Keratinocyte (primary cell): ENCODE data around the gene IL15. TPM values are rescaled to one million over a fixed set of nuclear protein-coding genes. Genes with fewer than 3 reads are reported as not detected.

Experiments
- DNase-seq: peaks from one replicate; pipeline ENCODE4 v3.0.0-alpha.2; 2011; ENCODE audit warnings: low read depth, missing footprints, low spot score
- FAIRE-seq: peaks from 2 replicates; lab custom pipeline; 2011; peaks lifted over from hg19 to GRCh38; lab: Jason Lieb, UNC
- H2AFZ ChIP-seq: 2 replicates; pipeline ENCODE4 v1.6.0; 2012; ENCODE audit warnings: low read length, control low read depth, inconsistent platforms; ENCODE audit not compliant: control insufficient read depth
- H3K27ac ChIP-seq: 2 replicates; pipeline ENCODE4 v1.5.1; 2011; ENCODE audit warnings: low read length; ENCODE audit not compliant: control insufficient read depth, insufficient read depth
- H3K27me3 ChIP-seq: 3 replicates; pipeline ENCODE4 v1.6.0; 2011; ENCODE audit warnings: low read length; ENCODE audit not compliant: control insufficient read depth, insufficient read depth; ENCODE audit errors: extremely low read depth
- H3K36me3 ChIP-seq, 2 experiments: 2 replicates in 1 of 2; 3 replicates in 1 of 2; pipeline ENCODE4 v1.5.1; 2011; ENCODE audit warnings: low read length in 2 of 2, mild to moderate bottlenecking in 1 of 2; ENCODE audit not compliant: control insufficient read depth in 2 of 2, insufficient read depth in 2 of 2; ENCODE audit errors: extremely low read depth in 1 of 2
- H3K4me1 ChIP-seq: 3 replicates; pipeline ENCODE4 v1.5.1; 2011; ENCODE audit warnings: low read length; ENCODE audit not compliant: control insufficient read depth, insufficient read depth; ENCODE audit errors: extremely low read depth
- H3K4me2 ChIP-seq: 3 replicates; pipeline ENCODE4 v1.6.0; 2011; ENCODE audit warnings: low read depth, low read length; ENCODE audit not compliant: control insufficient read depth, insufficient read depth; ENCODE audit errors: extremely low read depth
- H3K4me3 ChIP-seq, 3 experiments: fragments of 200-600 bp in 1 of 3; sonication (generic) in 1 of 3; 2 replicates in 2 of 3; 3 replicates in 1 of 3; pipeline ENCODE4 v1.5.1; 2011 to 2016; ENCODE audit warnings: low read length in 3 of 3, mild to moderate bottlenecking in 3 of 3, control low read depth in 2 of 3, inconsistent platforms in 1 of 3, low read depth in 1 of 3, mixed read lengths in 1 of 3, mixed run types in 1 of 3, moderate library complexity in 1 of 3; ENCODE audit not compliant: control insufficient read depth in 2 of 3, insufficient read depth in 2 of 3; ENCODE audit errors: extremely low read depth in 1 of 3
- H3K79me2 ChIP-seq: 2 replicates; pipeline ENCODE4 v1.6.0; 2012; ENCODE audit warnings: low read length; ENCODE audit not compliant: control insufficient read depth, insufficient read depth
- H3K9ac ChIP-seq: 3 replicates; pipeline ENCODE4 v1.6.0; 2011; ENCODE audit warnings: low read length; ENCODE audit not compliant: control insufficient read depth, insufficient read depth; ENCODE audit errors: extremely low read depth
- H3K9me1 ChIP-seq: 3 replicates; pipeline ENCODE4 v1.6.0; 2011; ENCODE audit warnings: low read length; ENCODE audit not compliant: control insufficient read depth, insufficient read depth; ENCODE audit errors: extremely low read depth
- H3K9me3 ChIP-seq: 2 replicates; pipeline ENCODE4 v1.5.1; 2012; ENCODE audit warnings: low read depth, low read length; ENCODE audit not compliant: control insufficient read depth
- H4K20me1 ChIP-seq: 3 replicates; pipeline ENCODE4 v1.6.0; 2011; ENCODE audit warnings: low read length; ENCODE audit not compliant: control insufficient read depth, insufficient read depth; ENCODE audit errors: extremely low read depth
- CTCF ChIP-seq, 3 experiments: IDR thresholded peaks in 1 of 3; conservative IDR thresholded peaks in 1 of 3; optimal IDR thresholded peaks in 1 of 3; 2 replicates in 2 of 3; 3 replicates in 1 of 3; pipeline versions ENCODE3 to v1.5.1; 2011; ENCODE audit warnings: low read length in 3 of 3, mild to moderate bottlenecking in 3 of 3, moderate library complexity in 2 of 3, control low read depth in 1 of 3, inconsistent platforms in 1 of 3; ENCODE audit not compliant: insufficient read depth in 2 of 3; ENCODE audit errors: extremely low read depth in 1 of 3
- EZH2 ChIP-seq: IDR thresholded peaks from one replicate; pipeline ENCODE4 v1.6.1; 2012; ENCODE audit warnings: inconsistent platforms, mild to moderate bottlenecking, low read length, moderate library complexity
- dilution Hi-C: fragments of 300-500 bp; cut with MboI; formaldehyde crosslinking; loops from one replicate; pipeline ENCODE4 v1.7.0; 2020; ENCODE audit warnings: low sequenced_read_pairs; ENCODE audit not compliant: extremely low pct_ligation_motif_present
- polyA plus RNA-seq, 5 experiments: library from polyadenylated mRNA; depleted of rRNA in 3 of 5; stranded (reverse) in 3 of 5; stranded (forward) in 1 of 5; unstranded in 1 of 5; fragments of >200 nt; gene quantifications; 1 replicate in 1 of 5; 2 replicates in 3 of 5; 3 replicates in 1 of 5; pipeline versions ENCODE4 v1.2.1 to v1.2.3, GENCODE V29; 2011 to 2012; ENCODE audit warnings: missing spikeins in 2 of 5, low read depth in 1 of 5, low replicate concordance in 1 of 5

IL15 gene
- polyA plus RNA-seq, 1 donor (not counting 4 experiments of a cell fraction or from before 2014, with no cell fraction given), result 1.4 TPM

- Histone ChIP-seq H3K27ac (no peak overlapping the region), H3K4me3 (no peak overlapping the region), H3K9ac (no peak overlapping the region), H2AFZ (no peak overlapping the region), H3K9me3 (no peaks in the 10 kb centered on the region), H3K27me3 (no peaks in the 10 kb centered on the region), H3K9me1 (no peaks in the 10 kb centered on the region), H3K36me3 (no peaks in the 10 kb centered on the region), H3K79me2 (no peaks in the 10 kb centered on the region), H3K4me2 (no peak overlapping the region), H4K20me1 (no peaks in the 10 kb centered on the region), H3K4me1 (no peaks in the 10 kb centered on the region)
- DNase-seq (no peak), FAIRE-seq (no peak)
- no peak for TF ChIP-seq EZH2
- TF ChIP-seq CTCF (optimal IDR thresholded peaks at IDR 0.05 in 1 of 3, IDR thresholded peaks at IDR 0.05 in 1 of 3, conservative IDR thresholded peaks at IDR 0.05 in 1 of 3; ENCODE audit: extremely low read depth in 1 of 3, insufficient read depth in 2 of 3, low read length in 3 of 3), result no peak
- dilution Hi-C loops, result no loop called here
Observed at GRCh38 chr4:141684785-141685184, 48.4 kb downstream of the IL15 start.

GRCh38 chr4:141686146-141686775 is 49.9 kb downstream of the IL15 start:
- TF ChIP-seq EZH2, result no peak
- TF ChIP-seq CTCF (optimal IDR thresholded peaks at IDR 0.05 in 1 of 3, IDR thresholded peaks at IDR 0.05 in 1 of 3, conservative IDR thresholded peaks at IDR 0.05 in 1 of 3; ENCODE audit: extremely low read depth in 1 of 3, insufficient read depth in 2 of 3, low read length in 3 of 3), result no peak
- no peak overlapping the region for H3K27ac ChIP-seq
- no peaks in the 10 kb centered on the region for H3K9me3 ChIP-seq
- dilution Hi-C loops, result no loop called here
- H3K4me2 ChIP-seq, result no peak overlapping the region
- no peak overlapping the region for H3K4me3 ChIP-seq
- FAIRE-seq (no peak), DNase-seq (no peak)
- no peaks in the 10 kb centered on the region for H3K79me2 ChIP-seq
- no peak overlapping the region for H2AFZ ChIP-seq
- H3K9ac ChIP-seq, result no peak overlapping the region
- no peaks in the 10 kb centered on the region for H3K36me3 ChIP-seq
- H3K27me3 ChIP-seq, result no peaks in the 10 kb centered on the region
- H3K4me1 ChIP-seq, result no peaks in the 10 kb centered on the region
- no peaks in the 10 kb centered on the region for H4K20me1 ChIP-seq
- H3K9me1 ChIP-seq, result no peaks in the 10 kb centered on the region
